Hematopoietic multipotent progenitor cell treated with erythropoietin and hydrocortisone succinate and interleukin-3 and kit ligand, for 15 days (in vitro differentiated cells): ENCODE results near the gene NT5C3B.
A peak's percentile ranks its signal among the peaks of the same experiment; 100 is the strongest.
"Not testable (repeated sequence)": the region's sequence is repeated elsewhere in the genome, so short reads cannot be mapped to it uniquely, and the experiment has no call there.

Experiments used
- DNase-seq: peaks from one replicate; pipeline ENCODE4 v3.0.0-alpha.2; 2015; ENCODE audit warnings: low spot score

Gene NT5C3B

GRCh38 chr17:41835800-41836549 lies at the start of gene NT5C3B:
TSS of gene NT5C3B (minus strand) at chr17:41836232. CDS start at chr17:41836193, 39 bp downstream.
- DNase-seq = no peak

GRCh38 chr17:41885733-41886132 lies 49.7 kb upstream of the NT5C3B start:
- DNase-seq = no peak

- DNase-seq = no peak
Measured at GRCh38 chr17:41882756-41883155, 46.7 kb upstream of the NT5C3B start.

GRCh38 chr17:41880130-41880529 lies 44.1 kb upstream of the NT5C3B start:
- no peak for DNase-seq

- DNase-seq = not testable (repeated sequence)
Measured at GRCh38 chr17:41874293-41874670, 38.2 kb upstream of the NT5C3B start.

GRCh38 chr17:41873559-41874292 lies 37.7 kb upstream of the NT5C3B start:
- no peak for DNase-seq

GRCh38 chr17:41871789-41872188 lies 35.8 kb upstream of the NT5C3B start:
- DNase-seq = no peak

GRCh38 chr17:41870627-41871026 lies 34.6 kb upstream of the NT5C3B start:
- DNase-seq = no peak

GRCh38 chr17:41870097-41870496 lies 34.1 kb upstream of the NT5C3B start:
- no peak for DNase-seq

GRCh38 chr17:41869426-41869825 lies 33.4 kb upstream of the NT5C3B start:
- DNase-seq = no peak

GRCh38 chr17:41868568-41868967 lies 32.5 kb upstream of the NT5C3B start:
- no peak for DNase-seq

- DNase-seq = no peak
Measured at GRCh38 chr17:41865596-41865893, 29.5 kb upstream of the NT5C3B start.

GRCh38 chr17:41864836-41865595 lies 29.0 kb upstream of the NT5C3B start, which contains the start of gene KLHL11:
TSS of gene KLHL11 (minus strand) at chr17:41865423. CDS start at chr17:41865370, 53 bp downstream.
- peak; percentile 90 for DNase-seq

- no peak for DNase-seq
Measured at GRCh38 chr17:41864498-41864835, 28.4 kb upstream of the NT5C3B start.

GRCh38 chr17:41863074-41863848 lies 27.2 kb upstream of the NT5C3B start:
- DNase-seq = no peak

- DNase-seq = no peak
Measured at GRCh38 chr17:41860254-41860931, 24.4 kb upstream of the NT5C3B start.

GRCh38 chr17:41851382-41851781 lies 15.3 kb upstream of the NT5C3B start:
- not testable (repeated sequence) for DNase-seq

GRCh38 chr17:41849251-41849990 lies 13.4 kb upstream of the NT5C3B start:
- no peak for DNase-seq

- DNase-seq = no peak
Measured at GRCh38 chr17:41848788-41849187, 12.8 kb upstream of the NT5C3B start.

- DNase-seq = no peak
Measured at GRCh38 chr17:41844971-41845370, 8.9 kb upstream of the NT5C3B start.

- DNase-seq = not testable (repeated sequence)
Measured at GRCh38 chr17:41840781-41841180, 4.7 kb upstream of the NT5C3B start.
